Activated CD4-positive, alpha-beta T cell treated with anti-CD3 and anti-CD28 coated beads, Interleukin-2, amount 50 U/mL, for 48 hours (primary cell): ENCODE data around the gene SIAE.

Experiments used
- DNase-seq, 2 experiments: peaks; one replicate each; pipeline ENCODE4 v3.0.0-alpha.2; 2020

SIAE gene, protein sequence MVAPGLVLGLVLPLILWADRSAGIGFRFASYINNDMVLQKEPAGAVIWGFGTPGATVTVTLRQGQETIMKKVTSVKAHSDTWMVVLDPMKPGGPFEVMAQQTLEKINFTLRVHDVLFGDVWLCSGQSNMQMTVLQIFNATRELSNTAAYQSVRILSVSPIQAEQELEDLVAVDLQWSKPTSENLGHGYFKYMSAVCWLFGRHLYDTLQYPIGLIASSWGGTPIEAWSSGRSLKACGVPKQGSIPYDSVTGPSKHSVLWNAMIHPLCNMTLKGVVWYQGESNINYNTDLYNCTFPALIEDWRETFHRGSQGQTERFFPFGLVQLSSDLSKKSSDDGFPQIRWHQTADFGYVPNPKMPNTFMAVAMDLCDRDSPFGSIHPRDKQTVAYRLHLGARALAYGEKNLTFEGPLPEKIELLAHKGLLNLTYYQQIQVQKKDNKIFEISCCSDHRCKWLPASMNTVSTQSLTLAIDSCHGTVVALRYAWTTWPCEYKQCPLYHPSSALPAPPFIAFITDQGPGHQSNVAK

GRCh38 chr11:124673333-124674167 is at the start of gene SIAE, which contains the start of gene SPA17:
TSS of gene SIAE (minus strand) at chr11:124673739. CDS start at chr11:124673708, 31 bp downstream.
TSS of gene SPA17 (plus strand) at chr11:124673904. CDS start at chr11:124675265, 1,361 bp downstream.
- peak; percentile 93 to 95 for DNase-seq

DNA sequence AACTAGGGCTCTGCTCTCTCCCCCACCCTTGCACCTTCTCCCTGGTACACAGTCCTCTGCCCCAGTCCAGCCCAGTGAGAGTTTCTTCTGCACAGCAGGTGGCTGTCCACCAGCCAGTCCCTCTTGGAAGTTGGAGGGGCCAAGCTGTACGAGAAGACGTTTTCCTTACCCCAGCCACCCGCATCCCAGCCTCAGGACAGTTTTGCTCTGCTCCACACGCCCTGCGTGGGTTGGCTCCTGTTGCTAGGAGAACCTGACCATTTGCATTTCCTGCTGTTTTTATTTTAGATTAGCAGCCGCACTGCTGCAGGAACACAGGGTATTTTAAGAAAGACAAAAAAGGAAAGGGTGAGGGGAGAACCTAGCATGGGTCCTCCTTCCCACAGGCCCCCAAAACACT is 48.6 kb upstream of the SIAE start:
- DNase-seq, result no peak

DNA sequence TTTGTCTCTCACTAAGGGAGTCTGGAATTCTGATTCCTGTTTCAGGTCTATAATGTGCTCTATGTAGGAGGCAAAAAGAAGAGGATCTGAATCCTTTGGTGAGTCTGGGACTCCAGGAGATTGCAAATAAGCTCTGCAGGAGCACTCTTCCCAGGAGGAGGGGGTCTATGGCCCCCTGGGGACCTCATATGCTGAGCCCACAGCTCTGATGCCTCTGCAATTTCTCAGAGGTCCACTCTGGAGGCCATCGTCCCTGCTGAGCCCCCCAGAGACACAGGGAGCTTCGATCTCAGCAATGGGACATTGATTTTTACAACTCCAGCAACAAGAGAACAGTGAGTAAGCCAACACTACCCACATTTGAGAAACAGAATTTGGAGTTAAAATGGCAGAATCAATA is 46.0 kb upstream of the SIAE start:
- DNase-seq, result no peak

GRCh38 chr11:124718801-124719200 is 45.3 kb upstream of the SIAE start:
- DNase-seq, result no peak

DNA sequence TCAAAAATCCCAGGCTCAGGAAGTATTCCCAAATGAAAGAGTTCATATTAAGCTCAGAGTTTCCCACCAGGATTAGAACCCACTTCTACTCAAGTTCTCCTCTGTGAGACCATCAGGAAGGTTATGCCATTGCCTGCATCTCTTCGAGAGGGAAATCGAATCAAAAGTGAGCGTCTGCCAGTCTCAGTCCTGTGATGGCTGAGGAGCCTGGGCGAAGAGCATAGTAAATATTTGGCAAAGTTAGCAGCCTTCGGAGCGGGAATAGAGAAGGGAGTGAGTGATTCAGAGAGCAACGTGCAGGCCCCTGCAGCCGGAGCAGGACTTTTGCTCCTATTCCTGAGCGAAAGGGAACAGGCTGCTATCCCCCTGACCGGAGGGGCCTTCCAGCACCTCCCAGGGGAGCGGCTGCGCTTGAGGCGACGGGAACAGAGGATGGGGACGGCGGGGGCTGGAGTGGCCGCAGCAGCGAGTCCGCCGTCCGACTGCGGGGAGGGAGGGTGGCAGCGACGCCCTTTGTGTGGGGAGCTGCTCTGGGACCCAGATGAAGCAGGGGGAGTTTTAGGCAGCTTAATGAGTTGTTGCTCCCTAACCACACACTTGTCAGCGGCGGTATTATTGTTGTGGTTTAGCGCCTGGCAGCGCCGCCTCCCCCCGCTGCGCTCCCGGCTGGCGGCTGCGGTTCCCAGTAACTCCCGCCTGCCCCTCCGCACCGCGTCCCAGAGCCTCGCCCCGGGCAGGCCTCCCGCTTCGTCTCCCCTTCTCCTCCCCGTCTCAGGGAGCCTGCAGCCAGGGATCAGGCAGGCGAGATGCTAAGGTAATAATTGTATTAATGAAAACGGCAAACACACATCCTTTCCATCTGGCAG is 44.5 kb upstream of the SIAE start:
- peak in 1 of 2 experiments; percentile 12 for DNase-seq

DNA sequence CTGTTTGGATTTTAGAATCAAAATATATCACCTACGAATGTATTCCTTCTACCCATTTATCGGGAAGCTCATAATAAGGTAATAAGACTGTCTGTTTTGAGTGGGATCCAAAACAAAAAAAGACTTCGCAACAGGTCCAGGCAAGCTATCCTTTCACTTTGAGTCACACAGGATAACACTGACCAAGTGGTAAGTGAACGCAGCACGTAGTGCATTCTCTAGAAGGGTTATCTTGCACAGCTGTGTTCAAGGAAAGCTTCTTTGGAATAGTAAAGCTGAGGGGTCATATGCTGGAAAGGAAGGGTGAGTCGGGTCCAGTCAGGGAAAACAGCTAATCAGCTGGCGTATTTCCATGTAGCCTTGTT is 43.9 kb upstream of the SIAE start:
- DNase-seq, result no peak

DNA sequence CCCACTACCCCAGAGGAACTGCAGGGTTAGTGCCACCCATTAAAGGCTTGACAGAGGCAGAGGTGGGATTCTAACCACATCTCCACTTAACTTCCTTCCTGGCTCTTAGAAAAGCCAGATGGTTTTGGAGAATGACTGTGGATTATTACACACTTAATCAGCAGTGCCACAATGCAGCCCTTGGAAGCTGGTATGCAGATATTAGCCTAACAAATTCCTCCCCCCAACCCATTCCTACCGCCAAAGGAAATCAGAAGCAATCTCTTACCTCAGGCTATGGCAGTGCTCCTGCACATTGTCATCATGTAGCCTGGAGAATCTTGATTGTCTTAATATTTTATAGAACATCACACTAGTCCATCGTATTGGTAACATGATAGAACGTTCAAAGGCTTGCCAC is 43.1 kb upstream of the SIAE start:
- no peak for DNase-seq

GRCh38 chr11:124712392-124712791 is 38.9 kb upstream of the SIAE start:
- DNase-seq, result no peak

GRCh38 chr11:124707829-124708228 is 34.3 kb upstream of the SIAE start:
- DNase-seq, result no peak

DNA sequence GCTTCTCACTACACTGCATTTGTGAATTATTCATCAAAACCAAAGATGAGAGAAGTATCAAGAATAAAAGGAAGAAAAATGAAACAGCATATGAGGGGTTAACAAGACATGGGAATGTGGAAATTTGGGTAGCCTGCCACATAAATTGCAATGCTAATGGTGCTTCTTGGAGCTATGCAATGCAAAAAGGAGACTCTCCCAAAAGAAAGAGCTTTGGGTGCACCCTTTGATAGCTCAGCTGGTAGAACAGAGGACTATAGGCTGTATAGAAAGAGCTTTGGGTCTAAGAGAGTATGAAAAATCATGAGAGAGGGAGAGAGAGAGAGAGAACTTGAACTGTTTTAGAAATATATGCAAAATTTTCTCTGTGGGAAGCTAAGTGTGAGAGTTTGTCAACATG is 26.5 kb upstream of the SIAE start:
- no peak for DNase-seq

- no peak for DNase-seq
Measured at GRCh38 chr11:124699547-124699946, 26.0 kb upstream of the SIAE start.

GRCh38 chr11:124693142-124693541 is 19.6 kb upstream of the SIAE start:
- DNase-seq, result no peak

DNA sequence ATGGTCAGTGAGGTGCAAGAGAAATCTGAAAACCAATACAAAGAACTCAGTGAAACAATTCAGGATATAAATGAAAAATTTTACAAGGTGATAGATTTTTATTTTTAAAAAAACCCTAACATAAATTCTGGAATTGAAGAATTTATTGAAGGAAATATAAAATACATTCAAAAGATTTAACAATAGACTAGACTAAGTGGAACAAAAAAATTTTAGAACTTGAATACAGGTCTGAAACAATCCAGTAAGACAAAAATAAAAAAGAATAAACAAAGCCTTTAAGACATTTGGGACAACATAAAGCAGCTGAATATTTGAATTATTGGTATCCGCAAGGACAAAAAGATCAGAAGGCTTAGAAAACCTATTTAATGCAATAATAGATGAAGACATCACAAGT is 8.9 kb upstream of the SIAE start:
- no peak for DNase-seq

DNA sequence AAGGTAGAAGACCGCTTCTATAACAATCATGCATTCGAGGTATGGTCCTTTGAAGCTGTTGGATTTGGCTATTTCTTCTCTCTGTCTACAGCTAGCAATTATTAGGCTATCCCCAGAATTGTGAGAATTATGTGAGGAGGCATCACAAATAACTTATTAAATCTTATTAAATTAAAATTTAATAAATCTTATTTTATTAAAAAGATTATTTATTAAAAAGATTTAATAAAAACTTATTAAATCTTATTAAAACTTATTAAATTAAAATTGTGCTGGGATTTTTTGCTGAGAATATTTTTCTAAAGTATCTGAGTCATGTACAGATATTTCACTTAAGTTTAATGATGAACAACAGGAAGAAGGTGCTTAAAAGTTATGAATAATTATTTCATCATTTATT is 7.9 kb upstream of the SIAE start:
- no peak for DNase-seq

GRCh38 chr11:124678416-124678815 is 4.9 kb upstream of the SIAE start:
- no peak for DNase-seq

DNA sequence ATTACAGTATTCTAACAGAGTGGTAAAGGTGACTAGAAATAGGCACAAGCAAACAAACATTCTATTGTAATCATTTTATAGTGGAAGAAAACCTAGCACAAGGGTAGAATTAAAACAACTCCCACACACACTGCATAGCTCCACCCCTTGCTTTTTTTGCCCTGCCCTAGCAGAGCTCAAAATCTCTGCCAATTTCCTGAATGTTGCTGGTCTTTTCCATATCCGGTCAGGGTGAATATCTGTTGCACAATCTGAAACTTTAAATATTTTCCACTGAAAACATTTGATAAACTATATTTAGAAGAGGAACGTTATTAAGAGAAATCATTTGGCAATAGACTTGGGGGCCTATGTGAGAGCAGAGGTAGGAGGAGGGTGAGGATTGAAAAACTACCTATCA is 2.8 kb upstream of the SIAE start:
- DNase-seq, result no peak

DNA sequence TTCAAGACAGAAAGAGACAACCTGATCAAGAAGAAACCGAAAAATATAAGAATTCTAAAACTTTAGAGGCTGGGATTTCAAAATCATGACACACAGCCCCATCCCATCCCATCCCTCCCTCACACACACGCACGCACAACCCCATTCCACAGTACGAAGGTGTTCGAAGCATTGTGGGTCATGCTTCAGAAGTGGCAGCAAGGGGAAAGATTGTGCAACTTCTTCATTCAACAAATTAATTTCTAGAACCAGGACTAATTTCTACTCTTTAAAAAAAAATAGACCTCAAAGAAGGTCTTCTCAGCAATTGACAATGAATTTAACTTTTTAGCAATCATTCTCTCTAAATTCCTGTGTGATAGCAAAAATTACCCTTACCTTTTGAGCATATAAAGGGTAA is 1.0 kb upstream of the SIAE start:
- DNase-seq, result no peak

DNA sequence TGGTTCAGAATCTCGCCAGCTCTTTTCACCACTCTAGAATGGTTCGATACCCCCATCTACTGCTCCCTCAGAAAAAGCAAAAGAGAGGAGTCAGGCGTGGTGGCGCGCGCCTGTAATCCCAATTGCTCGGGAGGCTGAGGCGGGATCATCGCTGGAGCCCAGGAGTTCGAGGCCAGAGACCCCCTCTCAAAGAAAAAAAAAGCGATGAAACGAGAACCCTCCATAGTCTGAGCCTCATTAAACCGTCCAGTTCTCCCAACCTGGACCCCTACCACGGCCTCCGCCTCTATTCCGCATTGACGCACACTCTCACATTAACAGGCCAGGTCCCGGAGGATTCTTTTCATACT is 604 bp upstream of the SIAE start:
- DNase-seq, result no peak

- DNase-seq, result no peak
Measured at GRCh38 chr11:124672536-124673215, 863 bp downstream of the SIAE start.

GRCh38 chr11:124670732-124671131 is 2.8 kb downstream of the SIAE start:
- peak in 1 of 2 experiments; percentile 5 for DNase-seq

GRCh38 chr11:124669193-124669592 is 4.3 kb downstream of the SIAE start:
- peak; percentile 9 to 34 for DNase-seq

- DNase-seq, result no peak
Measured at GRCh38 chr11:124667601-124668000, 5.9 kb downstream of the SIAE start.
